ENCODE measurements around the gene SPEN.

SPEN gene

DNA sequence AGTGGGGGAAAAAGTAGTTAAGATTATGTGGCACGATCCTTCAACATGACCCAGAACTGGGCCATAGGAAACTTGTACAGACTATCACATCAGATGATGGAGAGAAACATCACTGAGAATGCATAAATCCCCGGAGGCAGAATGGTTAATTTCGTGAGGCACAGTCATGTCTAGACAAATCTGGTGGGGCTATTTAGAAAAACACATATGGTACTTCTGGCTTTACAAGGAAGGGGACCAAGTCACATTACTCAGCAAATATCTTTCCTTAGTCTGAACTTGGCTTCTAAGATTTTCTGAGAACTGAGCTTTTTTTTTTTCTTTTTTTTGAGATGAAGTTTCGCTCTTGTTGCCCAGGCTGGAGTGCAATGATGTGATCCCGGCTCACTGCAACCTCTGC lies 30.8 kb upstream of the SPEN start:
- Histone ChIP-seq H2AFZ (ENCODE audit: low read depth, low read length) (no peak overlapping the region), H3K4me1 (ENCODE audit: insufficient read depth, low read length) (no peaks in the 10 kb centered on the region), H3K36me3 (ENCODE audit: insufficient read depth, low read length) (no peaks in the 10 kb centered on the region), H3K9ac (ENCODE audit: low read depth, low read length) (no peak overlapping the region), H3K4me3 (ENCODE audit: low read depth in 1 of 2, low read length in 2 of 2) (no peak overlapping the region), H3K27ac (ENCODE audit: low read length) (no peak overlapping the region), H3K79me2 (ENCODE audit: insufficient read depth, low read length) (no peaks in the 10 kb centered on the region), H3K27me3 (ENCODE audit: insufficient read depth, low read length, poor library complexity) (no peaks in the 10 kb centered on the region), H4K20me1 (ENCODE audit: insufficient read depth, low read length) (no peaks in the 10 kb centered on the region), H3K9me3 (ENCODE audit: insufficient read depth, low read length, severe bottlenecking) (no peaks in the 10 kb centered on the region), H3K4me2 (ENCODE audit: insufficient read depth, low read length) (no peak overlapping the region)
- TF ChIP-seq EZH2 (IDR thresholded peaks at IDR 0.05; ENCODE audit: borderline replicate concordance, low read depth, low read length, severe bottlenecking), result no peak
- TF ChIP-seq, protein P1, sequence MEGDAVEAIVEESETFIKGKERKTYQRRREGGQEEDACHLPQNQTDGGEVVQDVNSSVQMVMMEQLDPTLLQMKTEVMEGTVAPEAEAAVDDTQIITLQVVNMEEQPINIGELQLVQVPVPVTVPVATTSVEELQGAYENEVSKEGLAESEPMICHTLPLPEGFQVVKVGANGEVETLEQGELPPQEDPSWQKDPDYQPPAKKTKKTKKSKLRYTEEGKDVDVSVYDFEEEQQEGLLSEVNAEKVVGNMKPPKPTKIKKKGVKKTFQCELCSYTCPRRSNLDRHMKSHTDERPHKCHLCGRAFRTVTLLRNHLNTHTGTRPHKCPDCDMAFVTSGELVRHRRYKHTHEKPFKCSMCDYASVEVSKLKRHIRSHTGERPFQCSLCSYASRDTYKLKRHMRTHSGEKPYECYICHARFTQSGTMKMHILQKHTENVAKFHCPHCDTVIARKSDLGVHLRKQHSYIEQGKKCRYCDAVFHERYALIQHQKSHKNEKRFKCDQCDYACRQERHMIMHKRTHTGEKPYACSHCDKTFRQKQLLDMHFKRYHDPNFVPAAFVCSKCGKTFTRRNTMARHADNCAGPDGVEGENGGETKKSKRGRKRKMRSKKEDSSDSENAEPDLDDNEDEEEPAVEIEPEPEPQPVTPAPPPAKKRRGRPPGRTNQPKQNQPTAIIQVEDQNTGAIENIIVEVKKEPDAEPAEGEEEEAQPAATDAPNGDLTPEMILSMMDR (IDR thresholded peaks at IDR 0.05; ENCODE audit: borderline replicate concordance, extremely low read depth, low read length, poor library complexity, severe bottlenecking), result no peak
- ATAC-seq (ENCODE audit: insufficient read depth, low read depth) (no peak), DNase-seq (no peak)

DNA sequence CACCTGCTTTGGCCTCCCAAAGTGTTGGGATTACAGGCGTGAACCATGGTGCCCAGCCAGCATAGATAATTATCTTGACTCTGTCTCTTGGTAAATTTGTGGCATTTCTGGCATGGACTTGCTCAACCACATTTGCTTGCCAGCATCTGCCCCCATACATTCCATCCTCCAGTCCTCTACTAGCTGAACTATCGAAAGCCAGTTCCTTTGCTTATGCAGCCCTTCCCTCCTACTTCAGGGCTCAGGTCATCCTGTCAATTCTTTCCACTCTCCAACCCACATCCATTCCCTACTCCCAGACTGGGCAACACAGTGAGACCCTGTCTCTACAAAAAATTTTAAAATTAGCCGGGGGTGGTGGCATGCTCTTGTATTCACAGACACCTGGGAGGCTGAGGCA lies 27.0 kb upstream of the SPEN start:
- no peaks in the 10 kb centered on the region for H3K27me3 ChIP-seq (ENCODE audit: insufficient read depth, low read length, poor library complexity)

DNA sequence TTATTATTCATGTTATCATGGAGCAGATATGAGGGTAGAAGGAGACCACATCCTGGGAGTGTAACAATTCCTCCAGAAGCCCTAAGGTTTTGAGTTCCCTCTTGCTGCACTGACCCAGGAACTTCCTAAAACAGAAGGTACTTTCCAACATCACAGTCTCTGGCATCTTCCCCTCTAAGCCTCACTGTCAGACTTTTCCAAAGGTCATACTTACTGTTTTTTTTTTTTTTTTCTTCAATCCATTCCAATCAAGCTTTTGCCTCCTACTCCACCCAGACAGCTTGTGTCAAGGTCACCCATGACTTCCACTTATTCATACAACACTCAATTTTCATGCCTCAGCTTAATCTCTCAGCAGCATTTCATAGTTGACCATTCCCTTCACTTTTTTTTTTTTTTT lies 21.7 kb upstream of the SPEN start:
- Histone ChIP-seq H3K36me3 (ENCODE audit: insufficient read depth, low read length) (no peaks in the 10 kb centered on the region), H3K9ac (ENCODE audit: low read depth, low read length) (no peak overlapping the region), H3K4me2 (ENCODE audit: insufficient read depth, low read length) (no peak overlapping the region), H2AFZ (ENCODE audit: low read depth, low read length) (no peak overlapping the region), H3K27me3 (ENCODE audit: insufficient read depth, low read length, poor library complexity) (no peaks in the 10 kb centered on the region), H3K4me1 (ENCODE audit: insufficient read depth, low read length) (no peaks in the 10 kb centered on the region), H4K20me1 (ENCODE audit: insufficient read depth, low read length) (no peaks in the 10 kb centered on the region), H3K4me3 (ENCODE audit: low read depth in 1 of 2, low read length in 2 of 2) (no peak overlapping the region), H3K9me3 (ENCODE audit: insufficient read depth, low read length, severe bottlenecking) (no peaks in the 10 kb centered on the region), H3K27ac (ENCODE audit: low read length) (no peak overlapping the region), H3K79me2 (ENCODE audit: insufficient read depth, low read length) (peaks cover 3% of the 10 kb centered on the region; the same call in 1 of the 2 replicates)
- TF ChIP-seq, protein P1 (IDR thresholded peaks at IDR 0.05; ENCODE audit: borderline replicate concordance, extremely low read depth, low read length, poor library complexity, severe bottlenecking), result no peak
- no peak for TF ChIP-seq EZH2 (IDR thresholded peaks at IDR 0.05; ENCODE audit: borderline replicate concordance, low read depth, low read length, severe bottlenecking)
- ATAC-seq (ENCODE audit: insufficient read depth, low read depth) (no peak), DNase-seq (no peak)

More for the DNA sequence above, 27.0 kb upstream of the SPEN start:
- Histone ChIP-seq H4K20me1 (ENCODE audit: insufficient read depth, low read length) (no peaks in the 10 kb centered on the region), H3K36me3 (ENCODE audit: insufficient read depth, low read length) (no peaks in the 10 kb centered on the region), H3K4me1 (ENCODE audit: insufficient read depth, low read length) (no peaks in the 10 kb centered on the region), H2AFZ (ENCODE audit: low read depth, low read length) (no peak overlapping the region), H3K79me2 (ENCODE audit: insufficient read depth, low read length) (no peaks in the 10 kb centered on the region), H3K4me3 (ENCODE audit: low read depth in 1 of 2, low read length in 2 of 2) (no peak overlapping the region), H3K9me3 (ENCODE audit: insufficient read depth, low read length, severe bottlenecking) (no peaks in the 10 kb centered on the region), H3K27ac (ENCODE audit: low read length) (no peak overlapping the region), H3K9ac (ENCODE audit: low read depth, low read length) (no peak overlapping the region), H3K4me2 (ENCODE audit: insufficient read depth, low read length) (no peak overlapping the region)
- TF ChIP-seq EZH2 (IDR thresholded peaks at IDR 0.05; ENCODE audit: borderline replicate concordance, low read depth, low read length, severe bottlenecking), result no peak
- TF ChIP-seq, protein P1 (IDR thresholded peaks at IDR 0.05; ENCODE audit: borderline replicate concordance, extremely low read depth, low read length, poor library complexity, severe bottlenecking), result no peak
- DNase-seq (no peak), ATAC-seq (ENCODE audit: insufficient read depth, low read depth) (no peak)
